ENCODE measurements around the gene DDA1. TPM values are rescaled to one million over a fixed set of nuclear protein-coding genes. Genes with fewer than 3 reads are reported as not detected.

Gene DDA1
- total and polyA plus RNA-seq, 10 of the 15 experiments (the other 5 are each of a cell fraction or from before 2014, with no cell fraction given), result 0.76 to 71.0 (median 39.4) TPM

- TF ChIP-seq CTCF (IDR thresholded peaks at IDR 0.05 in 2 of 3, conservative IDR thresholded peaks at IDR 0.05 in 1 of 3; ENCODE audit: control insufficient read depth in 2 of 3, extremely low read depth in 1 of 3, insufficient read depth in 1 of 3, low read depth in 3 of 3, low read length in 3 of 3), result no peak
- no peak for TF ChIP-seq ZSCAN29 (IDR thresholded peaks at IDR 0.05)
- 0 out of 2 replicates have a peak, but pooled peaks have one; percentile 43 for TF ChIP-seq NR2F1 (conservative IDR thresholded peaks at IDR 0.05)
- no peak for TF ChIP-seq HSF1 (IDR thresholded peaks at IDR 0.05; ENCODE audit: low read depth, low read length)
- TF ChIP-seq POLR2AphosphoS5 (IDR thresholded peaks at IDR 0.05; ENCODE audit: low read length), result no peak
- no peak for TF ChIP-seq HDAC6 (IDR thresholded peaks at IDR 0.05; ENCODE audit: unreplicated experiment)
- no peak for TF ChIP-seq KDM1A (IDR thresholded peaks at IDR 0.05; ENCODE audit: borderline replicate concordance)
- 0 out of 4 replicates have a peak, but pooled peaks of 1 of the 2 experiments have one; percentile 38 for TF ChIP-seq BHLHE40 (IDR thresholded peaks at IDR 0.05; ENCODE audit: borderline replicate concordance in 1 of 2, low read depth in 2 of 2, low read length in 1 of 2)
- peak; percentile 63 for TF ChIP-seq ZNF687 (IDR thresholded peaks at IDR 0.05)
- no peak for TF ChIP-seq RUNX3 (IDR thresholded peaks at IDR 0.05; ENCODE audit: low read length)
- TF ChIP-seq LARP7 (IDR thresholded peaks at IDR 0.05), result 0 out of 2 replicates have a peak, but pooled peaks have one; percentile 34
- no peak for TF ChIP-seq YY1 (IDR thresholded peaks at IDR 0.05; ENCODE audit: low read depth, low read length)
- TF ChIP-seq CHD2 (IDR thresholded peaks at IDR 0.05; ENCODE audit: borderline replicate concordance, low read depth, low read length), result no peak
- peak; percentile 56 for TF ChIP-seq IKZF1 (conservative IDR thresholded peaks at IDR 0.05)
- TF ChIP-seq TAF1 (IDR thresholded peaks at IDR 0.05; ENCODE audit: borderline replicate concordance, low read depth, low read length), result no peak
- TF ChIP-seq MXI1 (IDR thresholded peaks at IDR 0.05; ENCODE audit: low read depth, low read length), result peak; percentile 80
- TF ChIP-seq E2F4 (IDR thresholded peaks at IDR 0.05; ENCODE audit: low read depth, low read length), result peak; percentile 79
- 0 out of 2 replicates have a peak, but pooled peaks have one; percentile 39 for TF ChIP-seq BACH1 (IDR thresholded peaks at IDR 0.05; ENCODE audit: borderline replicate concordance)
- TF ChIP-seq NR2C1 (IDR thresholded peaks at IDR 0.05), result no peak
- no peak for TF ChIP-seq SIX5 (IDR thresholded peaks at IDR 0.05; ENCODE audit: low read depth, low read length, severe bottlenecking)
- TF ChIP-seq SRF (IDR thresholded peaks at IDR 0.05; ENCODE audit: low read depth in 2 of 2, low read length in 2 of 2), result no peak
These were observed 27.7 kb upstream of the DDA1 start, which contains the start of gene ANKLE1 (continued) for GRCh38 chr19:17281391-17282304.

All from GM12878 (cell line).